H1 (cell line): Measurements from ENCODE around the gene PLEKHN1. TPM values are rescaled to one million over a fixed set of nuclear protein-coding genes. Genes with fewer than 3 reads are reported as not detected.
"Not testable (repeated sequence)": the region's sequence is repeated elsewhere in the genome, so short reads cannot be mapped to it uniquely, and the experiment has no call there.

Source experiments
- CTCF ChIA-PET: fragments of 300-600 bp; sonication (Branson Sonifier 250); formaldehyde crosslinking; loops from one replicate; lab custom pipeline; 2021; ENCODE audit not compliant: partially characterized antibody; lab: Charles Lee
- POLR2A ChIA-PET: fragments of 300-600 bp; sonication (Branson Sonifier 250); formaldehyde crosslinking; loops from one replicate; lab custom pipeline; 2021; ENCODE audit warnings: inconsistent platforms; ENCODE audit not compliant: partially characterized antibody; lab: Charles Lee
- DNase-seq, 2 experiments: peaks; one replicate each; pipeline versions ENCODE4 v3.0.0 to v3.0.0-alpha.2; 2010 to 2022; ENCODE audit warnings: low spot score in 2 of 2, low read depth in 1 of 2, mixed read lengths in 1 of 2
- FAIRE-seq: peaks from 2 replicates; lab custom pipeline; 2011; peaks lifted over from hg19 to GRCh38; lab: Jason Lieb, UNC
- H2AFZ ChIP-seq: 2 replicates; pipeline ENCODE4 v1.8.1; 2012; ENCODE audit warnings: low read length, inconsistent platforms
- H2AK5ac ChIP-seq: 2 replicates; pipeline ENCODE4 v1.6.1; 2013; ENCODE audit warnings: low read depth, low read length
- H2BK120ac ChIP-seq: replicated peaks from 2 replicates; pipeline ENCODE3; 2013; ENCODE audit warnings: low read depth, low read length, inconsistent platforms
- H2BK12ac ChIP-seq: 2 replicates; pipeline ENCODE4 v1.6.1; 2013; ENCODE audit warnings: low read depth, low read length
- H2BK15ac ChIP-seq: 2 replicates; pipeline ENCODE4 v1.6.1; 2013; ENCODE audit warnings: low read length
- H2BK20ac ChIP-seq: 2 replicates; pipeline ENCODE4 v1.6.1; 2013; ENCODE audit warnings: low read length
- H2BK5ac ChIP-seq: 2 replicates; pipeline ENCODE4 v1.6.1; 2013; ENCODE audit warnings: low read depth, low read length
- H3K14ac ChIP-seq: 2 replicates; pipeline ENCODE4 v1.6.1; 2013; ENCODE audit warnings: inconsistent platforms; ENCODE audit not compliant: insufficient read length
- H3K18ac ChIP-seq: 2 replicates; pipeline ENCODE4 v1.6.1; 2013; ENCODE audit warnings: low read length; ENCODE audit errors: extremely low read depth
- H3K23ac ChIP-seq: 2 replicates; pipeline ENCODE4 v1.6.1; 2013; ENCODE audit warnings: inconsistent platforms; ENCODE audit not compliant: insufficient read length
- H3K23me2 ChIP-seq: 2 replicates; pipeline ENCODE4 v1.6.1; 2013; ENCODE audit warnings: low read depth, low read length
- H3K27ac ChIP-seq: 2 replicates; pipeline ENCODE4 v1.6.1; 2011; ENCODE audit warnings: low read depth, low read length, inconsistent platforms
- H3K27me3 ChIP-seq, 4 experiments: replicated peaks in 1 of 4; 1 replicate in 1 of 4; 2 replicates in 3 of 4; pipeline versions ENCODE4 v1.6.1 to v1.8.1; 2011 to 2013; ENCODE audit warnings: low read length in 3 of 4, mild to moderate bottlenecking in 3 of 4, inconsistent platforms in 2 of 4, mixed read lengths in 2 of 4, moderate library complexity in 1 of 4; ENCODE audit not compliant: control insufficient read depth in 3 of 4, insufficient read depth in 3 of 4; ENCODE audit errors: extremely low read depth in 1 of 4
- H3K36me3 ChIP-seq, 4 experiments: 2 replicates each; pipeline versions ENCODE4 v1.6.1 to v1.8.1; 2011 to 2013; ENCODE audit warnings: mild to moderate bottlenecking in 4 of 4, low read length in 3 of 4, moderate library complexity in 2 of 4, control low read depth in 1 of 4, inconsistent platforms in 1 of 4; ENCODE audit not compliant: insufficient read depth in 4 of 4, control insufficient read depth in 2 of 4
- H3K4ac ChIP-seq: replicated peaks from 2 replicates; pipeline ENCODE3; 2013; ENCODE audit warnings: low read length, low read depth, mixed read lengths, inconsistent platforms; ENCODE audit not compliant: insufficient read length
- H3K4me1 ChIP-seq, 4 experiments: replicated peaks in 1 of 4; 1 replicate in 1 of 4; 2 replicates in 3 of 4; pipeline versions ENCODE4 v1.6.1 to v1.8.1; 2011 to 2013; ENCODE audit warnings: low read length in 3 of 4, inconsistent platforms in 2 of 4, mixed read lengths in 1 of 4; ENCODE audit not compliant: insufficient read depth in 4 of 4, control insufficient read depth in 3 of 4
- H3K4me2 ChIP-seq, 2 experiments: 2 replicates each; pipeline versions ENCODE4 v1.6.1 to v1.8.1; 2011 to 2013; ENCODE audit warnings: low read depth in 2 of 2, low read length in 2 of 2, control low read depth in 1 of 2, inconsistent platforms in 1 of 2, mild to moderate bottlenecking in 1 of 2; ENCODE audit not compliant: insufficient read depth in 1 of 2
- H3K4me3 ChIP-seq, 4 experiments: fragments of 200-600, 300-600 bp in 1 of 4; sonication (generic), shearing (Covaris generic), sonication (Bioruptor Twin) in 1 of 4; 2 replicates each; pipeline versions ENCODE4 v1.5.1 to v1.8.1; 2011 to 2016; ENCODE audit warnings: low read length in 4 of 4, low read depth in 3 of 4, control low read depth in 2 of 4, inconsistent platforms in 2 of 4, mild to moderate bottlenecking in 2 of 4, mixed read lengths in 1 of 4, moderate library complexity in 1 of 4; ENCODE audit not compliant: insufficient read depth in 2 of 4; ENCODE audit errors: extremely low read depth in 1 of 4
- H3K56ac ChIP-seq: replicated peaks from 2 replicates; pipeline ENCODE3; 2013; ENCODE audit warnings: low read depth, mild to moderate bottlenecking, mixed read lengths, low read length, inconsistent platforms; ENCODE audit not compliant: insufficient read length
- H3K79me1 ChIP-seq: 2 replicates; pipeline ENCODE4 v1.6.1; 2013; ENCODE audit warnings: low read depth, low read length, control low read depth
- H3K79me2 ChIP-seq, 2 experiments: 2 replicates each; pipeline versions ENCODE4 v1.6.1 to v1.8.1; 2012 to 2013; ENCODE audit warnings: low read length in 2 of 2, mild to moderate bottlenecking in 2 of 2, inconsistent platforms in 1 of 2; ENCODE audit not compliant: insufficient read depth in 2 of 2, control insufficient read depth in 1 of 2
- H3K9ac ChIP-seq, 4 experiments: replicated peaks in 1 of 4; 1 replicate in 1 of 4; 2 replicates in 3 of 4; pipeline versions ENCODE4 v1.6.1 to v1.8.1; 2011 to 2013; ENCODE audit warnings: low read depth in 3 of 4, low read length in 3 of 4, control low read depth in 2 of 4, mild to moderate bottlenecking in 2 of 4, moderate library complexity in 2 of 4, inconsistent platforms in 1 of 4; ENCODE audit errors: extremely low read depth in 1 of 4
- H3K9me3 ChIP-seq, 2 experiments: 2 replicates each; pipeline versions ENCODE4 v1.6.1 to v1.8.1; 2012 to 2013; ENCODE audit warnings: mild to moderate bottlenecking in 2 of 2, moderate library complexity in 2 of 2, control low read depth in 1 of 2, inconsistent platforms in 1 of 2, low read depth in 1 of 2, low read length in 1 of 2, mixed read lengths in 1 of 2; ENCODE audit not compliant: insufficient read depth in 2 of 2
- H4K20me1 ChIP-seq, 2 experiments: replicated peaks in 1 of 2; 2 replicates each; pipeline versions ENCODE3 to v1.8.1; 2011 to 2013; ENCODE audit warnings: inconsistent platforms in 2 of 2, low read length in 2 of 2, mild to moderate bottlenecking in 1 of 2; ENCODE audit not compliant: insufficient read depth in 2 of 2, control insufficient read depth in 1 of 2
- H4K5ac ChIP-seq: 2 replicates; pipeline ENCODE4 v1.6.1; 2013; ENCODE audit warnings: low read length, low read depth, mixed read lengths, inconsistent platforms; ENCODE audit not compliant: insufficient read length
- H4K8ac ChIP-seq: 2 replicates; pipeline ENCODE4 v1.8.0; 2013; ENCODE audit warnings: mild to moderate bottlenecking, moderate library complexity, low read length, inconsistent platforms; ENCODE audit not compliant: insufficient read depth; ENCODE audit errors: extremely low read depth
- H4K91ac ChIP-seq: replicated peaks from 2 replicates; pipeline ENCODE3; 2013; ENCODE audit warnings: low read length, mixed read lengths, inconsistent platforms; ENCODE audit not compliant: insufficient read length
- WGBS, 2 experiments: shearing (Covaris generic) in 1 of 2; methylation state at CpG; one replicate each; pipeline versions ENCODE4 v1.1.6 to v1.1.7; 2013 to 2015; ENCODE audit warnings: low lambda C conversion rate in 2 of 2, mixed read lengths in 2 of 2, inconsistent platforms in 1 of 2, low coverage in 1 of 2, missing lambda C conversion rate in 1 of 2; ENCODE audit not compliant: insufficient replicate concordance in 2 of 2, insufficient coverage in 1 of 2, insufficient read length in 1 of 2; ENCODE audit errors: extremely low coverage in 1 of 2, missing lambda C conversion rate in 1 of 2; 5-methylcytosine and 5-hydroxymethylcytosine counted together
- polyA plus RNA-seq, 7 experiments: library from polyadenylated mRNA; depleted of rRNA in 3 of 7; stranded (reverse) in 5 of 7; unstranded in 2 of 7; fragments of >200 nt in 5 of 7; fragments of 200-250 nt in 2 of 7; gene quantifications; 1 replicate in 5 of 7; 2 replicates in 1 of 7; 4 replicates in 1 of 7; pipeline versions ENCODE4 v1.2.1 to v1.2.3, GENCODE V29; 2011 to 2013; ENCODE audit warnings: missing spikeins in 2 of 7, mixed read lengths in 2 of 7
- total RNA-seq: library from RNA; stranded (reverse); fragmentation: NEBNext Ultra II Directional; extraction: Animal tissue kit (Norgen Biotek cat#: 25700); gene quantifications from 2 replicates; pipeline ENCODE4 v1.2.1, GENCODE V29; 2021

The PLEKHN1 gene
- total and polyA plus RNA-seq, 2 of the 8 experiments (the other 6 are each of a cell fraction or from before 2014, with no cell fraction given): 0.39 to 1.5 TPM

DNA sequence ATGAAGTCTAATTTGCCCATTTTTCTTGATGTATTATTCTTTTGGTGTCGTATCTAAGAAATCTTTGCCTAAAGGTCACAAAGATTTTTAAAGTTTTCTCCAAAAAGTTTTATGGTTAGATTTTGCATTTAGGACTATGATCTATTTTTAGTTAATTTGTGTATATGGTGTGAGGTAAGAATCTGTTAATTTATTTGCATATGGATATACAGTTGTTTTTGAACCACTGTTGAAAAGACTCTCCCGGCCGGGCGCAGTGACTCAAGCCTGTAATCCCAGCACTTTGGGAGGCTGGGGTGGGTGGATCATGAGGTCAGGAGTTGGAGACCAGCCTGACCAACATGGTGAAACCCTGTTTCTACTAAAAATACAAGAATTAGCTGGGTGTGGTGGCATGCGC, 21.8 kb downstream of the PLEKHN1 start:
- FAIRE-seq, CTCF ChIA-PET: not testable (repeated sequence)

DNA sequence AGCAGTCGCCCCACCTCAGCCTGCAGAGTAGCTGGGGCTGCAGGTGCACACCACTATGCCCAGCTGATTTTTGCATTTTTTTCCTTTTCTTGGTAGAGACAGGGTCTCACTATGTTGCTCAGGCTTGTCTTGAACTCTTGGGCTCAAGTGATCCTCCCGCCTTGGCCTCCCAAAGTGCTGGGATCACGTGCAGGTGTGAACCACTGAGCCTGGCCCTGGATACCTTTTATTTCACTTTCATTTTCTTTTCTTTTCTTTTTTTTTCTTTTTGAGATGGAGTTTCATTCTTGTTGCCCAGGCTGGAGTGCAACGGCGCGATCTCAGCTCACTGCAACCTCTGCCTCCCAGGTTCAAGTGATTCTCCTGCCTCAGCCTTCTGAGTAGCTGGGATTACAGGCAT, 25.0 kb downstream of the PLEKHN1 start:
- H2AK5ac ChIP-seq, H2AFZ ChIP-seq, H4K5ac ChIP-seq, H3K27ac ChIP-seq, H3K23ac ChIP-seq, H3K4me1 ChIP-seq, H4K91ac ChIP-seq, H2BK120ac ChIP-seq, H3K18ac ChIP-seq, H3K23me2 ChIP-seq, H3K56ac ChIP-seq, H3K36me3 ChIP-seq, H3K9me3 ChIP-seq, H4K8ac ChIP-seq, H3K9ac ChIP-seq, H3K14ac ChIP-seq, FAIRE-seq, DNase-seq, H3K4me3 ChIP-seq, H3K4me2 ChIP-seq, H4K20me1 ChIP-seq, H2BK12ac ChIP-seq, H3K4ac ChIP-seq, H2BK20ac ChIP-seq, POLR2A ChIA-PET, H2BK5ac ChIP-seq, H3K79me1 ChIP-seq, H2BK15ac ChIP-seq, H3K79me2 ChIP-seq: not testable (repeated sequence)
- CTCF ChIA-PET: interaction anchor here (1.3 to 7.7 kb wide), 3 partner anchors 9 to 73 kb away, joined by 4 to 86 read pairs (median 9); partner anchors contain the start of gene PERM1
- peaks cover 1 to 38% (median 28%) of the 10 kb centered on the region in 4 experiments for H3K27me3 ChIP-seq
- 93% methylated on average over 6 of the region's 6 CpGs; no CpG with 5 or more reads in 1 of the 2 experiments for WGBS, 2 experiments

More for the DNA sequence above, 21.8 kb downstream of the PLEKHN1 start:
- H4K91ac ChIP-seq, H3K36me3 ChIP-seq, H2BK5ac ChIP-seq, H3K23me2 ChIP-seq, H2AFZ ChIP-seq, DNase-seq, H2BK12ac ChIP-seq, H3K4me3 ChIP-seq, POLR2A ChIA-PET, H3K18ac ChIP-seq, H3K23ac ChIP-seq, H2BK120ac ChIP-seq, H3K4me1 ChIP-seq, H3K9ac ChIP-seq, H3K27ac ChIP-seq, H3K14ac ChIP-seq, H3K79me2 ChIP-seq, H3K9me3 ChIP-seq, H3K56ac ChIP-seq, H2BK20ac ChIP-seq, H4K20me1 ChIP-seq, H2BK15ac ChIP-seq, H3K4me2 ChIP-seq, H4K8ac ChIP-seq, H2AK5ac ChIP-seq, H3K4ac ChIP-seq, H4K5ac ChIP-seq, H3K79me1 ChIP-seq: not testable (repeated sequence)
- 98% methylated on average over 5 of the region's 5 CpGs; no CpG with 5 or more reads in 1 of the 2 experiments for WGBS, 2 experiments
- H3K27me3 ChIP-seq: peaks cover 1 to 39% (median 25%) of the 10 kb centered on the region in 4 experiments
